SKM-1 treated with dmso at 0.1 percent for 144 hours (cell line): ENCODE data around the gene CFDP1.
A peak's percentile ranks its signal among the peaks of the same experiment; 100 is the strongest.
"Not testable (repeated sequence)": the region's sequence is repeated elsewhere in the genome, so short reads cannot be mapped to it uniquely, and the experiment has no call there.

Source experiments
- DNase-seq: peaks from one replicate; lab custom pipeline; 2025; ENCODE audit not compliant: unreplicated experiment; lab: John Stamatoyannopoulos, UW

Gene CFDP1

GRCh38 chr16:75432828-75433731, at the start of gene CFDP1:
TSS of gene CFDP1 (minus strand) at chr16:75433503. CDS start at chr16:75433352, 151 bp downstream.
- peak; percentile 90 for DNase-seq

- DNase-seq, result no peak
These were observed 49.3 kb upstream of the CFDP1 start for GRCh38 chr16:75482434-75483205.

DNA sequence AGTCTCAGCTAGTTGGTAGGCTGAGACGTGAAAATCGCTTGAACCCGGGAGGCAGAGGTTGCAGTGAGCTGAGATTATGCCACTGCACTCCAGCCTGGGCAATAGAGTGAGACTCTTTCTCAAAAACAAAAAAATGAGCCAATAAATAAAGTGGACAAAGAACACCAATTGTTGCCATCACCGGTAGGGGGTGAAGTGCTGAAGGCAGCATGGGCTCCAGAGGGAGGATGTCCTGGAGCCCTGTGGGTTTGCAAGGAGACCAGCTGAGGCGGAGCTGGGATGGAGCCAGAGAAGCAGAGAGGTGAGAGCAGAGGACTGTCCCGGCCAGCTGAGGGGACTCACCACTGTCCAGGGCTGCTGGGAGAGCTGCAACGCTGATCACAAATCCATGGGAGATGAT, 48.2 kb upstream of the CFDP1 start:
- no peak for DNase-seq

DNA sequence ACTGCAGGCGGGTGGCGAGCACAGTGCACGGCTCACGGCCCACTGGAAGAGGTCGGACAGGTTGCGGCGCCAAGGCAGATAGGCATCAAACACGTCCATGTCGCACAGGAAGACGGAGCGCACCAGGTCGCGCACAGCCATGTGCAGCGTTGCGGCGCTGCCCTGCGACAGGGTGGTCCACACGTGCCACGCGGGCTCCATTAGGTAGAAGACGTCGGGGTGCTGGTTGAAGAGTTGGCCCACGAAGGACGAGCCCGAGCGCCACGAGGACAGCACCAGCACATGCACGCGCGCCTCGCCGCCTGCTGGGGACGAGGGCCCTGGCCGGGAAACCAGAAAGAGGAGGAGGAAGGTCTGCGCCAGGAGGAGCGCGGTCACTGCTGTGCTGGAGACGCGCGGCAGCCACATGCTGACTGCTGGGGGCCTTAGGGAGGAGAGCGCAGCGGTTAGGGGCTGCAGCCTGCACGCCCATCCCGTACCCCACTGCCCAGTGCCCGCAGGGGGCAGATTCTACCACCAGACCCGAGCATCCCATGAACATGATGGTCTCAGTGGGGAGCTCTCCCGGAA, 46.2 kb upstream of the CFDP1 start:
- no peak for DNase-seq

DNA sequence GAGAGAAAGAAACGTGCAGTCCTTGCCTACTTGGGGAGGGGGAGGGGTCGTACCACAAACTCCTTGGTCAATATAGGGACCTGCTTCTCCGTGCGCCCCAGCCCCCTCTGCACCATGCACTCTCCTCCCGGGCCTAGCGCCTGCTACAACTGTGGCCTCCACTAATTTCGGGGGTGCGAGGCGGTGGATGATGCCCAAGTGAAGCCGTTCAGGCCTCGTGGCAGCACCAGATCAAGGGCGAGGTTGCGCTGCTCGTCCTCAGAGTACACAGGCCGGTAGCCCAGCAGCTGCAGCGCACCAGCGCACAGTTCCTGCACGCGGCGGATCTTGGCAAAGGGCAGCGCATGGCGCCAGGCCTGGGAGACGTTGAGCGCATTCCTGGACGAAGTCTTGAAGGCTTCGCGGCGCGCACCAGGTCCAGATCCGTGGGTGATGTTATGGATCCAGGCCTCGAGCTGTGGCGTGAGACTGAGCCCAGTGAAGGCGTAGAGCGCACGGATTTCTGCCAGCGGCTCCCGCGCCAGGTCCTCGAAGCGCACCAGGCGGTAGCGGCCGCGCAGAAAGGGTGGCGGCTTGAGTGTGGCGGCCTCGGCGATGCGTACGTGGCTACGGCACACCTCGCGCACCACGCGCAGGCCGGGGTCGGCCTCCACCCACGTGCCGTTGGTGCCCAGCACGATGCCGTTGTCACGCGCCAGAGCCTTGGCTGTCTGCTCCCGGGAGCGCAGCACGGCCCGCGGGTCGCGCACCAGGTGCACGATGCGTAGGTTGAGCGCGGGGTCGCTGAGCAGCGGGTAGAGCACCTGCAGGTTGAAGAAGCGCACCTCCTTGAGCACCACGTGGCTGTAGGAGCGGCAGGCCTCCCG, 45.4 kb upstream of the CFDP1 start:
- no peak for DNase-seq

- DNase-seq, result no peak
These were observed 44.6 kb upstream of the CFDP1 start for GRCh38 chr16:75477680-75478473.

DNA sequence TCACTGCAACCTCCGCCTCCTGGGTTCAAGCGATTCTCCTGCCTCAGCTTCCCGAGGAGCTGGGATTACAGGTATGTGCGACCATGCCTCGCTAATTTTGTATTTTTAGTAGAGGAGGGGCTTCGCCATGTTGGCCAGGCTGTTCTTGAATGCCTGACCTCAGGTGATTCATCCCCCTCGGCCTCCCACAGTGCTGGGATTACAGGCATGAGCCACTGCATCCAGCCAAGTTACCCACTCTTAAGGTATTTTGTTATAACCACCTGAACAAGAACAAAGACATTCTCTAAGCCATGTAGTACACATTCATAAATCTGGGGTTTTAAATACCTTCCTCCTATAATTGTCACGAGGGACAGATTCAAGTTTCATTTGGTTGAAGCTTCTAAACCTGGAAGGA, 43.5 kb upstream of the CFDP1 start:
- DNase-seq, result no peak

- DNase-seq, result no peak
These were observed 42.1 kb upstream of the CFDP1 start for GRCh38 chr16:75475420-75475847.

DNA sequence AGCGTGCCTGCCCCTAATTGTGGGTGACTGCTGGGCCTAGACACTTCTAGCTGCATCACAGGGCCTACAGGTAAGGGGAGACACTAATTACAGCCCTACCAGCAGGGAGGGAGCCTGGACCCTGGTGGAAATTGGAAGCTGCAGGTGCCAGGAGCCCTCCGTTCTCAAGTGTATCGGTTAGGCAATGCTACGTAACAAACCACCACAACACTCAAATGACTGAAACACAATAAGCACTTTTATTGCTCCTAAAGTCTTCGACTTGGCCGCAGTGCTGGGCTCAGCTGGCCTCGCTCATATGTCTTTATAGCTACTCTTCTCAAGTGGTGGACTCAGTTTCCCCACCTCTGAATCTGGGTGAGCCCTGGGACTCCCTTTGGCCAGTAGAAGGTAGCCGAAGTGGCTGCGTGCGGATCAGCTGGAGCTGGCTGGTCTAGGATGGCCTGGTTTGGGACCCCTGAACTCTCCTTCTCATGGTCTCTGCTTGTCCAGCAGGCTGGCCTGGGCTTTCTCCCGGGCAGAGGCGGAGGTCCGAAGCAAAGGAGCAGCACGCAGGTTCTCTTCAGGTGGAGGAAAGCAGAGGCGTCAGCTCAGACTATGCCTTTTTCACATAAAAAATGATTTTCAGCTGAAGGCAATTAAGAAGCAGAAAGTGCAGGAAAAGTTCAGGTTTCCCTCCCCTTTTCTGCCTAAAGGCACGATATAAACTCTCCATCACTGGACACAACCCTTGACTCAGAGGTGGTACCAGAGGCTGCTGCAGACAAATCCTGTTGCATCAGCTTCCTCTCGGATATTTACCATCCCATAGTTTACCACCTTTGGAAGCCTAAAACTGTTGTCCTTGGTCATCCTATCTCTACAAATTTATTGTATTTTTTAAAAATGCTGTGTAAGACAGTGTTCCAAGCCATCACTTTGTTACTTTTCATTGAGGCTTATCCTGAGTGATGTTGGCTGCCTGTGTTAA, 39.9 kb upstream of the CFDP1 start:
- no peak for DNase-seq

DNA sequence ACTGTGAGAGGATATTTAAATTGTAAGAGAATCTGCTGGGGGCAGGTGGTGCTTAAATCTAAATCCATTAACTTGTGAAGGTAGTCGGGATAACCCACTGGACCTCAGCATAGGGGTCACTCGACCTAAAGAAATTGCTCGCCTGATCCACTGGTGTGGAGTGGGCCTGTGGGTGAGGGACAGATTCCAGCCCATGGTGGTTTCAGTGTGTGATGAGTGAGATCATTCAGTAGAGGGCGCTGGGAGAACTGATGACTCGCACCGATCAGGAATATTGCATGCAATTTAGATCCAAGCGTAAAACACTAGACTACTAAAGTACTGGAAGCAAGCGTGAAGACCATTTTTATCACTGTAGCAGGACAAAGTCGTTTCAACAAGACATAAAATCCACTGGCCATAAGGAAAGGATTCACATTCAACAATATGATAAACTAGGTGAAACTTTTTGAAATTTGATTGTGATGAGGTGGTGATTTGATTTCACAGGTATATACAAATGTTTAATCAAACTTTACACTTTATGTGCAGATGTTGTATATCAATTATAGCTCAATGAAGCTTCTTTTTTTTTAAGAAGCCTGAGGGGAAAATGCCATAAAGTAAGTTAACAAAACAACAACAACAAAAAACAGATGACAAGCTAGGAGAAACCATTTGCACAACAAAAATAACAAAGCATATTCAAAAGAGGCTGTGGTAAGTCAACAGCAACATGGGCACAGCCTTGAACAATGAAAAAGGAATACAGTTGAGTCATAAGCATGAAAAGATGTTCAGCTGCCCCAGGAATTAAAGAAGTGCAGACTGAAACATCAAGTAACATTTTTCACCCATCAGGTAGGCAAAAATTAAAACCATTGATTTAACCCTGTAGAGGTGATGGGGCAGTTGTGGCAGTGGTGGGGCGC, 38.7 kb upstream of the CFDP1 start:
- DNase-seq, result peak; percentile 26

- no peak for DNase-seq
These were observed 33.5 kb upstream of the CFDP1 start for GRCh38 chr16:75466760-75467159.

DNA sequence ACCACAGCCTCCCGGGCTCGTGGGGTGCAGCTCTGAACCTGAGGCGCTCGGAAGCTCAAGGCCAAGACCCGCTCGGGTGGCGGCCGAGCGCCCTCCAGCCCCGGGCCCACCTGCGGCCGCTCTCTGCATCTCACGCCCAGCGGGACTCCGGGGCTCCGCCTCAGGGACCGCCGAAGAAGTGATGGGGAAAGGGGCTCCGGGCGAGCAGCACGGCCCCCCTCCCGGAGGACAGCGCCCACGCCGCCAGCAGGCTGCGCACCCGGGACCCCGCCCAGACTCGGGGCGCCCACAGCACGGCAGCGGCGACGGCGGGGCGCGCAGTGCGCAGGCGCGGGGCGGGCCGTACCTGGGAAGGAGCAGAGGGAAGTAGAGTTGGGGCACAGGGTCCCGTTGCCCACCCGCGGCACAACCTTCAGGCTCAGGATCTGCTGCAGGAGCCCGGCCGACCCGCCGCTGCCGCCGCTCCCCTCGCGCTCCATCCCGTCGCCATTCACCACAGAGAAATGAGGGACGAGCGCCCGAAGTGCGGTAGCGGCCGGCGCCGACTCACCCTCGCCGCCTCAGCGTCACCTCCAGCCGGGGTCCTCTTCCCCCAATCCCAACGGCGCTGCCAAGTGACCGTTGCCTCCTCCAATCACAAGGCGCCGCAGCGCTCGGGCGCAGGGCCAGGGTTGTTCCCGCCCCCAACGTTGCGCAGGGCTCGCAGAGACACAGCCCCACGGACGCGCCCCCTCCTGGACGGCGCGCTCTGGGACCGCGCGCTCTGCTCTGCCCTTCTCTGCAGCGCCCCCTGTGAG, 31.0 kb upstream of the CFDP1 start, which contains the start of gene TMEM170A:
TMEM170A (minus strand) TSS at position 568 of the 797 bp plus-strand sequence; CDS start at position 479, 89 bp downstream.
- peak; percentile 95 for DNase-seq

DNA sequence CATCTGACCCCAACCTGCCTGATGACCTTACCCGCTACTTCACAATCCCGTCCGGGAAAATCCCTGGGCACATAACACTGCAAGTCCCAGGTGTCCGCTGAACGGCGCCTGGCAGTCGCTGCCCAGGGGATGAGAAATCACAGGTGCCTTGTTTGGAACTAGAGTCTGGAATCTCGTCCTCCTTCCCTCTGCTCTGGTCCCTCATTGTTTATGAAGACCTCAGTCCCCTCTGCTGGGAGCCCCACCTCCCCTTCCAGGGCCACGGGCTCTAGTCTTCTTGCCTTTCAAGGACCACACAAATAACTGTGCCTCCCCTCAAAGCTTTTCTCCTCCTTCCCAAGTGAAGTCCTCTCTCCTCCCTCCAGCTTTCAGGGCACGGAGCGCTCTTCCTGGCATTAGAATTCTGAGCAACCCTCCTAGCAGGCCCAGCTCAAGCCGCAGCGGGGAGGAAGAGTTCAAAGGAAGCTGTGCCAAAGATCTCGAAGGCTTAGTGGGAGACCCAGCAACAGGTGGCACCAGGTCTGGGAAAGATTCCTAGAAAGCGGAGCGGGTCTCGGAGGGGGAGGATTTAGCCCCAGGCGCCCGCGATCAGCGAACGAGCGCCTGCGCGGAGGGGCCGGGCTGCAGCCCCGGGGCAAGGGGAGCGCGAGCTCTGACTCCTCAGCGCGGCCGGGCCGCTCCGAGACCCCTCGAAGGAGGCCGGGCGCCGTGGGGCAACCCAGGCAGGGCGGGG, 30.3 kb upstream of the CFDP1 start:
- DNase-seq, result not testable (repeated sequence)

GRCh38 chr16:75462806-75463205, 29.5 kb upstream of the CFDP1 start:
- no peak for DNase-seq

DNA sequence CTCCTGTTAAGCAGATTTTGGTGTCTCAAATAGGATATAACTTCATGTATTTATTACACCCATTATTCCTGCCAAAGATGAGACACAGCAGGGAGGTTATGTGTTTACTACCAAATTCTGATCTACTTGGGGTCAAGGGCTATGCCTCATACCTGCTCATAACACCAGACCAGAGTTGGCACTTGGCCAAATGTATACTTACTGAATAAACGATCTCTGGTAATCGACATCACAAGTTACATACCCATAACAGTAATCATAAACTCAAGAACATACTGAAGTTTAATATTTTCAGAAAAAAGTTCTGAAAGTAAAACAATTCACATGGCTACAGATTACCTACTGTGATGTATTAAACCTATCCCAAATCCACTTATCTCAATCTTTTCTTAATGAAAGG, 28.3 kb upstream of the CFDP1 start:
- DNase-seq, result no peak

GRCh38 chr16:75460446-75460845, 27.1 kb upstream of the CFDP1 start:
- no peak for DNase-seq
